Endothelial cell of umbilical vein (primary cell): ENCODE measurements around the gene FHDC1.

Experiments
- CTCF ChIP-seq, 2 donors: IDR thresholded peaks; 1 replicate in 1 of 2; 2 replicates in 1 of 2; pipeline ENCODE4 v1.5.1; 2011; ENCODE audit warnings: low read length in 2 of 2, mild to moderate bottlenecking in 2 of 2, moderate library complexity in 2 of 2, control low read depth in 1 of 2, inconsistent platforms in 1 of 2, low read depth in 1 of 2; ENCODE audit not compliant: insufficient read depth in 1 of 2; ENCODE audit errors: extremely low read depth in 1 of 2
- GATA2 ChIP-seq: IDR thresholded peaks from 2 replicates; pipeline ENCODE4 v1.7.0; 2011; ENCODE audit warnings: low read depth, mild to moderate bottlenecking, moderate library complexity, mixed read lengths, low read length; ENCODE audit not compliant: insufficient read length, insufficient read depth
- MYC ChIP-seq: IDR thresholded peaks from one replicate; pipeline ENCODE4 v1.6.1; 2011; ENCODE audit warnings: mild to moderate bottlenecking, low read depth, low read length
- POLR2AphosphoS5 ChIP-seq: IDR thresholded peaks from 2 replicates; pipeline ENCODE4 v1.6.1; 2012; ENCODE audit warnings: low read depth, mild to moderate bottlenecking, control low read depth, low read length, moderate library complexity; ENCODE audit not compliant: insufficient read depth

GRCh38 chr4:153022241-153022715 is 86.2 kb downstream of the FHDC1 start:
- TF ChIP-seq CTCF (IDR thresholded peaks at IDR 0.05; ENCODE audit: extremely low read depth in 1 of 2, insufficient read depth in 1 of 2, low read depth in 1 of 2, low read length in 2 of 2), result no peak
- TF ChIP-seq POLR2AphosphoS5, result no peak
- TF ChIP-seq GATA2, result no peak
- TF ChIP-seq MYC, result no peak
